Gastrocnemius medialis (tissue), 4 donors: ENCODE data around the gene SULF2.

Source experiments
- CTCF ChIP-seq, 5 experiments: fragments of 450-650 bp in 3 of 5; fragments of 200-600 bp in 2 of 5; sonication (generic) in 2 of 5; IDR thresholded peaks in 4 of 5; conservative IDR thresholded peaks in 1 of 5; 1 replicate in 4 of 5; 2 replicates in 1 of 5; pipeline ENCODE4 v1.5.1; 2016 to 2019; ENCODE audit warnings: antibody characterized with exemption in 5 of 5, mild to moderate bottlenecking in 3 of 5, moderate library complexity in 3 of 5
- POLR2A ChIP-seq, 2 donors: fragments of 450-650 bp; IDR thresholded peaks; one replicate each; pipeline ENCODE4 v1.6.1; 2017; ENCODE audit warnings: antibody characterized with exemption in 2 of 2, mild to moderate bottlenecking in 2 of 2, moderate library complexity in 2 of 2

DNA sequence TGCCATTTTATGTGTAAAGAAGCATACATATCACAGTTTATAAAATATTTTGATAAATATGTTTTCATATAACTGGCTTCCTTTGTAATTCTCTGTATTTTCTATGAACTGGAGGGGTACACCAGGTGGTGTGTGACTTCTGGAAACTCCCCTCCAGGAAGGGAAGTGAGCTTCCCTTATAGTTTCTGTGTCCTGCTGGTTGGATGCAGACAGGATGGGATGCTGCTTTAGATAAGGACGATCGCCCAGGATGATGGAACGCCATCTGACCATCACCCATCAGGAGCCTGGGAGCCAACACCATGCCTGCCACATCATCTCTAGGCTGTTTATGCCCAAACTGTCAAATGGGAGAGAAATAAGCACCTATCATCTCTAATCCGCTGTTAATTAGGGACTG is 66.1 kb downstream of the SULF2 start:
- no peak for TF ChIP-seq CTCF (IDR thresholded peaks at IDR 0.05 in 4 of 5, conservative IDR thresholded peaks at IDR 0.05 in 1 of 5)
- TF ChIP-seq POLR2A (IDR thresholded peaks at IDR 0.05), result no peak
